22Rv1 (cell line): ENCODE results near the gene WAPL.

ENCODE experiments used
- CTCF ChIP-seq: fragments of 450-650 bp; IDR thresholded peaks from 2 replicates; pipeline ENCODE4 v1.5.1; 2017; ENCODE audit warnings: mild to moderate bottlenecking
- ZFX ChIP-seq: fragments of 450-650 bp; IDR thresholded peaks from 2 replicates; pipeline ENCODE4 v1.6.1; 2017; ENCODE audit warnings: antibody characterized with exemption, borderline replicate concordance

- no peak for TF ChIP-seq CTCF
- no peak for TF ChIP-seq ZFX
Observed at GRCh38 chr10:86443069-86443468, 78.5 kb downstream of the WAPL start.
